ENCODE data around the gene AHNAK.

The AHNAK gene

GRCh38 chr11:62437616-62438015, 109.0 kb downstream of the AHNAK start:
- DNase-seq (ENCODE audit: low read depth in 2 of 2): no peak

- DNase-seq (ENCODE audit: low read depth in 2 of 2): no peak
Observed at GRCh38 chr11:62435846-62436660, 110.6 kb downstream of the AHNAK start.

- no peak for DNase-seq (ENCODE audit: low read depth in 2 of 2)
Observed at GRCh38 chr11:62433904-62434276, 112.7 kb downstream of the AHNAK start.

- no peak for DNase-seq (ENCODE audit: low read depth in 2 of 2)
Observed at GRCh38 chr11:62433141-62433903, 113.3 kb downstream of the AHNAK start.

GRCh38 chr11:62432695-62433094, 113.9 kb downstream of the AHNAK start:
- DNase-seq (ENCODE audit: low read depth in 2 of 2): no peak

GRCh38 chr11:62431171-62431901, 115.3 kb downstream of the AHNAK start:
- no peak for DNase-seq (ENCODE audit: low read depth in 2 of 2)

- no peak for DNase-seq (ENCODE audit: low read depth in 2 of 2)
Observed at GRCh38 chr11:62430425-62430824, 116.2 kb downstream of the AHNAK start.

- no peak for DNase-seq (ENCODE audit: low read depth in 2 of 2)
Observed at GRCh38 chr11:62428871-62429560, 117.6 kb downstream of the AHNAK start.

GRCh38 chr11:62427630-62428233, 118.9 kb downstream of the AHNAK start:
- DNase-seq (ENCODE audit: low read depth in 2 of 2): peak in 1 of 2 donors; percentile 10

GRCh38 chr11:62423012-62423411, 123.6 kb downstream of the AHNAK start:
- no peak for DNase-seq (ENCODE audit: low read depth in 2 of 2)

- DNase-seq (ENCODE audit: low read depth in 2 of 2): no peak
Observed at GRCh38 chr11:62421996-62422395, 124.6 kb downstream of the AHNAK start.

GRCh38 chr11:62420882-62421281, 125.7 kb downstream of the AHNAK start:
- no peak for DNase-seq (ENCODE audit: low read depth in 2 of 2)

GRCh38 chr11:62419943-62420342, 126.7 kb downstream of the AHNAK start:
- DNase-seq (ENCODE audit: low read depth in 2 of 2): no peak

- no peak for DNase-seq (ENCODE audit: low read depth in 2 of 2)
Observed at GRCh38 chr11:62419314-62419929, 127.2 kb downstream of the AHNAK start.

- DNase-seq (ENCODE audit: low read depth in 2 of 2): no peak
Observed at GRCh38 chr11:62418733-62419132, 127.9 kb downstream of the AHNAK start, which contains the start of gene SCGB1A1. TSS of gene SCGB1A1 (plus strand) at chr11:62419033. CDS start at chr11:62419096, 63 bp downstream.

GRCh38 chr11:62418136-62418535, 128.5 kb downstream of the AHNAK start:
- DNase-seq (ENCODE audit: low read depth in 2 of 2): no peak

GRCh38 chr11:62416596-62416995, 130.0 kb downstream of the AHNAK start:
- DNase-seq (ENCODE audit: low read depth in 2 of 2): no peak

- DNase-seq (ENCODE audit: low read depth in 2 of 2): no peak
Observed at GRCh38 chr11:62413060-62413696, 133.4 kb downstream of the AHNAK start.

- no peak for DNase-seq (ENCODE audit: low read depth in 2 of 2)
Observed at GRCh38 chr11:62411524-62411923, 135.1 kb downstream of the AHNAK start.

GRCh38 chr11:62410972-62411371, 135.6 kb downstream of the AHNAK start:
- DNase-seq (ENCODE audit: low read depth in 2 of 2): no peak
